ENCODE results near the gene PMIS2. TPM values are rescaled to one million over a fixed set of nuclear protein-coding genes. Genes with fewer than 3 reads are reported as not detected.

Gene PMIS2
- total RNA-seq, 2 donors from 2014 or later: not detected

DNA sequence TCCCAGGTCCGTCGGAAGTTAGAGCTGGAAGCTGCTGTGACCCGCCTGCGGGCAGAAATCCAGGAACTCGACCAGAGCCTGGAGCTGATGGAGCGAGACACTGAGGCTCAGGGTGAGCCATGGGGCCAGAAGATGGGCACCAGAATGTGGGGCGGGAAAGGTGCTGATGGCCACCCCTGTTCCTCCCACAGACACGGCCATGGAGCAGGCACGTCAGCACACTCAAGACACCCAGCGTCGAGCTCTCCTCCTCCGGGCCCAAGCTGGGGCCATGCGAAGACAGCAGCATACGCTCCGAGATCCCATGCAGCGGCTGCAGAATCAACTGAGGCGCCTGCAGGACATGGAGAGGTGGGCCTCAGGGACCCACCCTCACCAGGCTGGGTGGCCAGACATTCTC, 29.1 kb downstream of the PMIS2 start:
- Histone ChIP-seq H3K36me3 (no peaks in the 10 kb centered on the region), H3K9me3 (no peaks in the 10 kb centered on the region), H3K27ac (no peak overlapping the region), H3K27me3 (replicated peaks; ENCODE audit: insufficient read depth) (no peaks in the 10 kb centered on the region), H3K4me1 (replicated peaks) (no peaks in the 10 kb centered on the region), H3K4me3 (no peak overlapping the region)
- intact Hi-C loops (cut with DNase I): no loop called here
- 88% methylated on average over 9 of the region's 17 CpGs for WGBS
- no peak for DNase-seq (ENCODE audit: low spot score)
- TF ChIP-seq POLR2AphosphoS5 (IDR thresholded peaks at IDR 0.05): no peak
- TF ChIP-seq, protein P1, sequence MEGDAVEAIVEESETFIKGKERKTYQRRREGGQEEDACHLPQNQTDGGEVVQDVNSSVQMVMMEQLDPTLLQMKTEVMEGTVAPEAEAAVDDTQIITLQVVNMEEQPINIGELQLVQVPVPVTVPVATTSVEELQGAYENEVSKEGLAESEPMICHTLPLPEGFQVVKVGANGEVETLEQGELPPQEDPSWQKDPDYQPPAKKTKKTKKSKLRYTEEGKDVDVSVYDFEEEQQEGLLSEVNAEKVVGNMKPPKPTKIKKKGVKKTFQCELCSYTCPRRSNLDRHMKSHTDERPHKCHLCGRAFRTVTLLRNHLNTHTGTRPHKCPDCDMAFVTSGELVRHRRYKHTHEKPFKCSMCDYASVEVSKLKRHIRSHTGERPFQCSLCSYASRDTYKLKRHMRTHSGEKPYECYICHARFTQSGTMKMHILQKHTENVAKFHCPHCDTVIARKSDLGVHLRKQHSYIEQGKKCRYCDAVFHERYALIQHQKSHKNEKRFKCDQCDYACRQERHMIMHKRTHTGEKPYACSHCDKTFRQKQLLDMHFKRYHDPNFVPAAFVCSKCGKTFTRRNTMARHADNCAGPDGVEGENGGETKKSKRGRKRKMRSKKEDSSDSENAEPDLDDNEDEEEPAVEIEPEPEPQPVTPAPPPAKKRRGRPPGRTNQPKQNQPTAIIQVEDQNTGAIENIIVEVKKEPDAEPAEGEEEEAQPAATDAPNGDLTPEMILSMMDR (IDR thresholded peaks at IDR 0.05): no peak
- no peak for TF ChIP-seq POLR2A (IDR thresholded peaks at IDR 0.05)

DNA sequence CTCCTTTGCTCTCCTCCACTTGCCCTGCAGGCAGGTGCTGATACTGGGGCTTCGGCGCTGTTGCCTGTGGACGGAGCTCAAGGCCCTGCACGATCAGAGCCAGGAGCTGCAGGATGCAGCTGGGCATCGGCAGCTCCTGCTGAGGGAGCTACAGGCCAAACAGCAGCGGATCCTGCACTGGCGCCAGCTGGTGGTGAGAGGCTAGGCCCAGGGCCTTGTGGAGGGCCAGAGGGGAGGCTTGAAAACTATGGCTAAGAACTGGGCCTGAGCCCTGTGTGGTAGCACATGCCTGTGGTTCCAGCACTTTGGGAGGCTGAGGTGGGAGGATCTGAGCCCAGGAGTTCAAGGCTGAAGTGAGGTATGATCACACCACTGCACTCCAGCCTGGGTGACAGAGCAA, 32.9 kb downstream of the PMIS2 start:
- no peak overlapping the region for H3K27ac ChIP-seq
- H3K27me3 ChIP-seq (replicated peaks; ENCODE audit: insufficient read depth): no peaks in the 10 kb centered on the region
- WGBS: 77% methylated on average over 7 of the region's 7 CpGs
- TF ChIP-seq, protein P1 (IDR thresholded peaks at IDR 0.05): no peak
- TF ChIP-seq POLR2A (IDR thresholded peaks at IDR 0.05) (no peak), POLR2AphosphoS5 (IDR thresholded peaks at IDR 0.05) (no peak)
- H3K4me1 ChIP-seq (replicated peaks): no peaks in the 10 kb centered on the region
- H3K36me3 ChIP-seq: no peaks in the 10 kb centered on the region
- DNase-seq (ENCODE audit: low spot score): no peak
- intact Hi-C loops (cut with DNase I): no loop called here
- no peak overlapping the region for H3K4me3 ChIP-seq
- no peaks in the 10 kb centered on the region for H3K9me3 ChIP-seq

DNA sequence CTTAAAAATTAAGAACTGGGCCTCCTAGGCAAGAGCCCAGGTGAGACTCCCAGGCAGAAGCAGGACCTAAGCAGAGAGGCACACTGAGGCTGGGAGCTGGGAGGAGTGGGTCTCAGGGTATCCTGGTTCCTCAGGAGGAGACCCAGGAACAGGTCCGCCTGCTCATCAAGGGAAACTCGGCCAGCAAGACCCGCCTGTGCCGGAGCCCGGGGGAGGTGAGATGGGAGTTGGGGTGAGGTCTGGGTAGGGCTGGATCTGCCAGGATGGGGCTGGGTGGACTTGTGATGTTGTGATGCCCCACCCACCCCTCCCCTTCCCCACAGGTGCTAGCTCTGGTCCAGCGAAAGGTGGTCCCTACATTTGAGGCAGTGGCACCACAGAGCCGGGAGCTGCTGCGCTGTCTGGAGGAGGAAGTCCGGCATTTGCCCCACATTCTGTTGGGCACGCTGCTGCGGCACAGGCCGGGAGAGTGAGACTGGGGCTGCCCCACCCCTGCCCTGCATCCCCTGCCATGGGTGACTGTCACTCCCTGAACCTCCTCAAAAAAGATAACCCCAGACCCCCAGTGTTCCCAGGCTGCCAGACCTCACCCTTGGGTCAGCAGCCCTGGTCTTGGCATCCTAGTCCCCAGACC, 33.4 kb downstream of the PMIS2 start:
- WGBS: 92% methylated on average over 12 of the region's 12 CpGs
- H3K27me3 ChIP-seq (replicated peaks; ENCODE audit: insufficient read depth): no peaks in the 10 kb centered on the region
- no peaks in the 10 kb centered on the region for H3K9me3 ChIP-seq
- TF ChIP-seq, protein P1 (IDR thresholded peaks at IDR 0.05): no peak
- TF ChIP-seq POLR2A (IDR thresholded peaks at IDR 0.05) (no peak), POLR2AphosphoS5 (IDR thresholded peaks at IDR 0.05) (no peak)
- no peaks in the 10 kb centered on the region for H3K36me3 ChIP-seq
- no peak overlapping the region for H3K4me3 ChIP-seq
- no peaks in the 10 kb centered on the region for H3K4me1 ChIP-seq (replicated peaks)
- no peak for DNase-seq (ENCODE audit: low spot score)
- no peak overlapping the region for H3K27ac ChIP-seq
- intact Hi-C loops (cut with DNase I): no loop called here

DNA sequence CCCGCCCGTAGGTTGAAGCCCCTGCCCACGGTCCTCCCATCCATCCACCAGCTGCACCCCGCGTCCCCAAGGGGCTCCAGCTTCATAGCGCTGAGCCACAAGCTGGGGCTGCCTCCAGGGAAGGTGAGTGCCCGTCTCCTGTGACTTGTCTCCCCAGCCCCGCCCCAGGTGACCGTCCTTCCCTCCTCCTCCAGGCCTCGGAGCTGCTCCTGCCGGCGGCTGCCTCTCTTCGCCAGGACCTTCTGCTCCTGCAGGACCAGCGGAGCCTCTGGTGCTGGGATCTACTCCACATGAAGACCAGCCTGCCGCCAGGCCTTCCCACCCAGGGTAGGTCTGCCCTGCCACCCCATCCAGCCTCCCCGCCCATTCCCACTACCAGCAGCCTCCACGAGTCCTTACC, 34.0 kb downstream of the PMIS2 start:
- 95% methylated on average over 17 of the region's 17 CpGs for WGBS
- no peak overlapping the region for H3K4me3 ChIP-seq
- no peaks in the 10 kb centered on the region for H3K9me3 ChIP-seq
- no peak overlapping the region for H3K27ac ChIP-seq
- intact Hi-C loops (cut with DNase I): no loop called here
- no peaks in the 10 kb centered on the region for H3K27me3 ChIP-seq (replicated peaks; ENCODE audit: insufficient read depth)
- TF ChIP-seq POLR2A (IDR thresholded peaks at IDR 0.05): no peak
- TF ChIP-seq, protein P1 (IDR thresholded peaks at IDR 0.05): no peak
- H3K4me1 ChIP-seq (replicated peaks): no peaks in the 10 kb centered on the region
- DNase-seq (ENCODE audit: low spot score): no peak
- H3K36me3 ChIP-seq: no peaks in the 10 kb centered on the region

DNA sequence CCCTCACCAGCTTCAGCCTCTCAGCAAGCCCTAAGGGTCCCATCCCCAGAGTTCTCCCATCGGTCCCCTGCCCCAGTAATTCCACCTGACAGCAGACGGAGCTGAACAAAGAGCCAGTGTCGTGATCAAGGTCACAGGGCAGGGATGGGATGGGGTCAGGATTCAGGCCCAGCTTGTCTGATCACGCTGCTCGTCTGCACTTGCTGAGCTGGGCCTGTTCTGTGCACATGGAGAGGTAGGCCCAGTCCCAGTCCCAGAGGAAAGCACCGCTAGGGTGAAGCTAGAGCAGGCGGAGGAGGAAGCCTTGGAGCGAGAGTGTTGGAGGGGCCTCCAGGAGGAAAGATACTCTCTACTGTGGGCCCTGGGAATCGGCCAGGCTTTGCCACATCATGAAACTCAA, 35.7 kb downstream of the PMIS2 start:
- no peak for DNase-seq (ENCODE audit: low spot score)
- Histone ChIP-seq H3K4me3 (no peak overlapping the region), H3K27ac (no peak overlapping the region), H3K9me3 (no peaks in the 10 kb centered on the region), H3K36me3 (no peaks in the 10 kb centered on the region), H3K27me3 (replicated peaks; ENCODE audit: insufficient read depth) (no peaks in the 10 kb centered on the region), H3K4me1 (replicated peaks) (no peaks in the 10 kb centered on the region)
- intact Hi-C loops (cut with DNase I): no loop called here
- 94% methylated on average over 9 of the region's 9 CpGs for WGBS
- TF ChIP-seq POLR2A (IDR thresholded peaks at IDR 0.05) (no peak), POLR2AphosphoS5 (IDR thresholded peaks at IDR 0.05) (no peak)
- TF ChIP-seq, protein P1 (IDR thresholded peaks at IDR 0.05): no peak

Measured in prostate gland (tissue), 2 donors.